ENCODE measurements around the gene PCDHA6.
"Not testable (repeated sequence)": the region's sequence is repeated elsewhere in the genome, so short reads cannot be mapped to it uniquely, and the experiment has no call there.

PCDHA6 gene

DNA sequence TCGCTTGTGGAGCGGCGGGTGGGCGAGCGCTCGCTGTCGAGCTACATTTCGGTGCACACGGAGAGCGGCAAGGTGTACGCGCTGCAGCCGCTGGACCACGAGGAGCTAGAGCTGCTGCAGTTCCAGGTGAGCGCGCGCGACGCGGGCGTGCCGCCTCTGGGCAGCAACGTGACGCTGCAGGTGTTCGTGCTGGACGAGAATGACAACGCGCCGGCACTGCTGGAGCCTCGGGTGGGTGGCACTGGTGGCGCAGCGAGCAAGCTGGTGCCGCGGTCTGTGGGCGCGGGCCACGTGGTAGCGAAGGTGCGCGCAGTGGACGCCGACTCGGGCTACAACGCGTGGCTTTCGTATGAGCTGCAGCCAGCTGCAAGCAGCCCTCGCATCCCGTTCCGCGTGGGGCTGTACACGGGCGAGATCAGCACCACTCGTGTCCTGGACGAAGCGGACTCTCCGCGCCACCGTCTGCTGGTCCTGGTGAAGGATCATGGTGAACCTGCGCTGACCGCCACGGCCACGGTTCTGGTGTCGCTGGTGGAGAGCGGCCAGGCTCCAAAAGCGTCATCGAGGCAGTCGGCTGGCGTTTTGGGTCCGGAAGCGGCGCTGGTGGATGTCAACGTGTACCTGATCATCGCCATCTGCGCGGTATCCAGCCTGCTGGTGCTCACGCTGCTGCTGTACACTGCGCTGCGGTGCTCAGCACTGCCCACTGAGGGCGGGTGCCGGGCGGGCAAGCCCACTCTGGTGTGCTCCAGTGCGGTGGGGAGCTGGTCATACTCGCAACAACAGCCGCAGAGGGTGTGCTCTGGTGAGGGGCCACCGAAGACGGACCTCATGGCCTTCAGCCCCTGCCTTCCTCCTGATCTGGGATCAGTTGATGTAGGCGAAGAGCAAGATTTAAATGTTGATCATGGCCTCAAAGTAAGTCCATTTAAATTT lies 15.3 kb downstream of the PCDHA6 start:
- no peaks in the 10 kb centered on the region for H3K36me3 ChIP-seq (ENCODE audit: control insufficient read depth in 2 of 2, insufficient read depth in 2 of 2, low read length in 2 of 2)
- no peak overlapping the region for H3K9ac ChIP-seq (ENCODE audit: low read length in 2 of 2)
- H3K4me3 ChIP-seq (ENCODE audit: low read length in 2 of 2), result no peak overlapping the region
- peaks cover 0 to 7% of the 10 kb centered on the region in 2 donors for H3K27me3 ChIP-seq (ENCODE audit: control insufficient read depth in 1 of 2, insufficient read depth in 2 of 2, low read length in 2 of 2)
- H3K4me1 ChIP-seq (ENCODE audit: control insufficient read depth, insufficient read depth, low read length), result no peaks in the 10 kb centered on the region
- H3K27ac ChIP-seq (ENCODE audit: low read length), result no peak overlapping the region
- peaks cover 0 to 14% of the 10 kb centered on the region in 2 donors for H3K9me3 ChIP-seq (ENCODE audit: control insufficient read depth in 2 of 2, low read length in 2 of 2)

DNA sequence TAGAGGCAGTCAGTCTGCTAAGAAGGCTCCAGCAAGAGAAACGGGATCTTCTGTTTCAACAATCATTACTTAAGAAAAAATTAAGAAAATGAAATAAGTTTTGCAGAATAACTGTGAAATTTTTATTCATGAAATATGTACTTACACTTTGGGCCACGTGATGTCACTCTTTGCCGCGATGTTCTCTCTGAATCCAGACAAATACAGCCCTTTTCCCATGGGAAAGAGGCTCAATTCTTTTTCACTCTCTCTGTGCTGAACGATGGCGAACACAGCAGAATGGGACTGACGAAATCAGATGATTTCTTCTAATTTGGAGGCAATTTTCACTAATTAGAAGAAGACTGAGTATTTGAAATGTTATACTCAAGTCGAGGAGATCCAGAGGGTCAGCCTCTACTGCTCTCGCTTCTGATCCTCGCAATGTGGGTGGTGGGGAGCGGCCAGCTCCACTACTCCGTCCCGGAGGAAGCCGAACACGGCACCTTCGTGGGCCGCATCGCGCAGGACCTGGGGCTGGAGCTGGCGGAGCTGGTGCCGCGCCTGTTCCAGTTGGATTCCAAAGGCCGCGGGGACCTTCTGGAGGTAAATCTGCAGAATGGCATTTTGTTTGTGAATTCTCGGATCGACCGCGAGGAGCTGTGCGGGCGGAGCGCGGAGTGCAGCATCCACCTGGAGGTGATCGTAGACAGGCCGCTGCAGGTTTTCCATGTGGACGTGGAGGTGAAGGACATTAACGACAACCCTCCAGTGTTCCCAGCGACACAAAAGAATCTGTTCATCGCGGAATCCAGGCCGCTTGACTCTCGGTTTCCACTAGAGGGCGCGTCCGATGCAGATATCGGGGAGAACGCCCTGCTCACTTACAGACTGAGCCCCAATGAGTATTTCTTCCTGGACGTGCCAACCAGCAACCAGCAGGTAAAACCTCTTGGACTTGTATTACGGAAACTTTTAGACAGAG lies 20.7 kb downstream of the PCDHA6 start, which contains the start of gene PCDHA9:
Gene PCDHA9 (plus strand): TSS at position 244 of the 964 bp plus-strand sequence. CDS start 114 bp downstream, at position 358.
- Histone ChIP-seq H3K27me3 (ENCODE audit: control insufficient read depth in 1 of 2, insufficient read depth in 2 of 2, low read length in 2 of 2) (peaks cover 0 to 25% of the 10 kb centered on the region in 2 donors), H3K9me3 (ENCODE audit: control insufficient read depth in 2 of 2, low read length in 2 of 2) (peaks cover 0 to 11% of the 10 kb centered on the region in 2 donors)
- H3K36me3 ChIP-seq (ENCODE audit: control insufficient read depth in 2 of 2, insufficient read depth in 2 of 2, low read length in 2 of 2); H3K4me1 ChIP-seq (ENCODE audit: control insufficient read depth, insufficient read depth, low read length); H3K27ac ChIP-seq (ENCODE audit: low read length); H3K4me3 ChIP-seq (ENCODE audit: low read length in 2 of 2); H3K9ac ChIP-seq (ENCODE audit: low read length in 2 of 2): not testable (repeated sequence)

DNA sequence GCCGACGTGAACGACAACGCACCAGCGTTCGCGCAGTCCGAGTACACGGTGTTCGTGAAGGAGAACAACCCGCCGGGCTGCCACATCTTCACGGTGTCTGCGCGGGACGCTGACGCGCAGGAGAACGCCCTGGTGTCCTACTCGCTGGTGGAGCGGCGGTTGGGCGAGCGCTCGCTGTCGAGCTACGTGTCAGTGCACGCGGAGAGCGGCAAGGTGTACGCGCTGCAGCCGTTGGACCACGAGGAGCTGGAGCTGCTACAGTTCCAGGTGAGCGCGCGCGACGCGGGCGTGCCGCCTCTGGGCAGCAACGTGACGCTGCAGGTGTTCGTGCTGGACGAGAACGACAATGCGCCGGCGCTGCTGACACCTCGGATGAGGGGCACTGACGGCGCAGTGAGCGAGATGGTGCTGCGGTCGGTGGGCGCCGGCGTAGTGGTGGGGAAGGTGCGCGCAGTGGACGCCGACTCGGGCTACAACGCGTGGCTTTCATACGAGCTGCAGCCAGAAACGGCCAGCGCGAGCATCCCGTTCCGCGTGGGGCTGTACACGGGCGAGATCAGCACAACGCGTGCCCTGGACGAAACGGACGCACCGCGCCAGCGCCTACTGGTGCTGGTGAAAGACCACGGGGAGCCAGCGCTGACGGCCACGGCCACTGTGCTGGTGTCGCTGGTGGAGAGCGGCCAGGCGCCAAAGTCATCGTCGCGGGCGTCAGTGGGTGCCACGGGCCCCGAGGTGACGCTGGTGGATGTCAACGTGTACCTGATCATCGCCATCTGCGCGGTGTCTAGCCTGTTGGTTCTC lies 22.3 kb downstream of the PCDHA6 start:
- H3K4me3 ChIP-seq (ENCODE audit: low read length in 2 of 2); H3K27ac ChIP-seq (ENCODE audit: low read length); H3K9ac ChIP-seq (ENCODE audit: low read length in 2 of 2); H3K4me1 ChIP-seq (ENCODE audit: control insufficient read depth, insufficient read depth, low read length); H3K36me3 ChIP-seq (ENCODE audit: control insufficient read depth in 2 of 2, insufficient read depth in 2 of 2, low read length in 2 of 2): not testable (repeated sequence)
- Histone ChIP-seq H3K9me3 (ENCODE audit: control insufficient read depth in 2 of 2, low read length in 2 of 2) (peaks cover 0 to 10% of the 10 kb centered on the region in 2 donors), H3K27me3 (ENCODE audit: control insufficient read depth in 1 of 2, insufficient read depth in 2 of 2, low read length in 2 of 2) (peaks cover 0 to 25% of the 10 kb centered on the region in 2 donors)

DNA sequence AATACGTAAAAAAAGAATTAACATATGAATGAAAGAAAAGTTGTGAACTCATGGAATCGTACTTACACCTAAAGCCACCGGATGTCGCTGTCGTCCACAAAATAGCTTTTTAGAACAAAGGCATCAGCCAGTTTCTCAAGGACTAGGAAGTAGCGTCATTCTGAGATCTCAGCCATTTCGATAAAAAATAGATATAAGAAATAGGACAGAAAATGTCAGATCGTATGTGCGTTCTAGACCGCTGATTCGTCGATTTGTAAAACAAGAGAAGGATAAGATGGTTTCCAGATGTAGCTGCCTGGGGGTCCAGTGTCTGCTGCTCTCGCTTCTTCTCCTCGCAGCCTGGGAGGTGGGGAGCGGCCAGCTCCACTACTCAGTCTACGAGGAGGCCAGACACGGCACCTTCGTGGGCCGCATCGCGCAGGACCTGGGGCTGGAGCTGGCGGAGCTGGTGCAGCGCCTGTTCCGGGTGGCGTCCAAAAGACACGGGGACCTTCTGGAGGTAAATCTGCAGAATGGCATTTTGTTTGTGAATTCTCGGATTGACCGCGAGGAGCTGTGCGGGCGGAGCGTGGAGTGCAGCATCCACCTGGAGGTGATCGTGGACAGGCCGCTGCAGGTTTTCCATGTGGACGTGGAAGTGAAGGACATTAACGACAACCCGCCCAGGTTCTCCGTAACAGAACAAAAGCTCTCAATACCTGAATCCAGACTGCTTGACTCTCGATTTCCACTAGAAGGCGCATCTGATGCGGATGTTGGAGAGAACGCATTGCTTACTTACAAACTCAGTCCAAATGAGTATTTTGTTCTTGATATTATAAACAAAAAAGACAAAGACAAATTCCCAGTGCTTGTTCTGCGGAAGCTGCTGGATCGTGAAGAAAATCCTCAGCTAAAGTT lies 28.3 kb downstream of the PCDHA6 start, which contains the start of gene PCDHA10:
Gene PCDHA10 (plus strand): TSS at position 126 of the 903 bp plus-strand sequence. CDS start 152 bp downstream, at position 278.
- H3K9ac ChIP-seq (ENCODE audit: low read length in 2 of 2), result no peak within 1 kb of the TSS
- peaks cover 2 to 22% of the 10 kb centered on the region in 2 donors for H3K9me3 ChIP-seq (ENCODE audit: control insufficient read depth in 2 of 2, low read length in 2 of 2)
- H3K27me3 ChIP-seq (ENCODE audit: control insufficient read depth in 1 of 2, insufficient read depth in 2 of 2, low read length in 2 of 2), result peaks cover 2 to 15% of the 10 kb centered on the region in 2 donors
- no peak within 1 kb of the TSS for H3K4me3 ChIP-seq (ENCODE audit: low read length in 2 of 2)
- no peak within 1 kb of the TSS for H3K27ac ChIP-seq (ENCODE audit: low read length)
- H3K4me1 ChIP-seq (ENCODE audit: control insufficient read depth, insufficient read depth, low read length), result no peaks in the 10 kb centered on the region
- H3K36me3 ChIP-seq (ENCODE audit: control insufficient read depth in 2 of 2, insufficient read depth in 2 of 2, low read length in 2 of 2), result no peaks in the 10 kb centered on the region

DNA sequence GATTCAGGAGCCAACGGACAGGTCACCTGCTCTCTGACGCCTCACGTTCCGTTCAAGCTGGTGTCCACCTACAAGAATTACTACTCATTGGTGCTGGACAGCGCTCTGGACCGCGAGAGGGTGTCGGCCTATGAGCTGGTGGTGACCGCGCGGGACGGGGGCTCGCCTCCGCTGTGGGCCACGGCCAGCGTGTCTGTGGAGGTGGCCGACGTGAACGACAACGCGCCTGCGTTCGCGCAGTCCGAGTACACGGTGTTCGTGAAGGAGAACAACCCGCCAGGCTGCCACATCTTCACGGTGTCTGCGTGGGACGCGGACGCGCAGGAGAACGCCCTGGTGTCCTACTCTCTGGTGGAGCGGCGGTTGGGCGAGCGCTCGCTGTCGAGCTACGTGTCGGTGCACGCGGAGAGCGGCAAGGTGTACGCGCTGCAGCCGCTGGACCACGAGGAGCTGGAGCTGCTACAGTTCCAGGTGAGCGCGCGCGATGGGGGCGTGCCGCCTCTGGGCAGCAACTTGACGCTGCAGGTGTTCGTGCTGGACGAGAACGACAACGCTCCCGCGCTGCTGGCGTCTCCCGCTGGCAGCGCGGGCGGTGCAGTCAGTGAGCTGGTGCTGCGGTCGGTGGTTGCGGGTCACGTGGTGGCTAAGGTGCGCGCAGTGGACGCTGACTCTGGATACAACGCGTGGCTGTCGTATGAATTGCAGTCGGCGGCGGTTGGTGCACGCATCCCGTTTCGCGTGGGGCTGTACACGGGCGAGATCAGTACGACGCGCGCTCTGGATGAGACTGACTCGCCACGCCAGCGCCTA lies 29.6 kb downstream of the PCDHA6 start:
- Histone ChIP-seq H3K9me3 (ENCODE audit: control insufficient read depth in 2 of 2, low read length in 2 of 2) (peaks cover 11 to 36% of the 10 kb centered on the region in 2 donors), H3K27me3 (ENCODE audit: control insufficient read depth in 1 of 2, insufficient read depth in 2 of 2, low read length in 2 of 2) (peaks cover 7 to 15% of the 10 kb centered on the region in 2 donors), H3K4me1 (ENCODE audit: control insufficient read depth, insufficient read depth, low read length) (no peaks in the 10 kb centered on the region), H3K27ac (ENCODE audit: low read length) (no peak overlapping the region), H3K4me3 (ENCODE audit: low read length in 2 of 2) (no peak overlapping the region), H3K9ac (ENCODE audit: low read length in 2 of 2) (no peak overlapping the region), H3K36me3 (ENCODE audit: control insufficient read depth in 2 of 2, insufficient read depth in 2 of 2, low read length in 2 of 2) (no peaks in the 10 kb centered on the region)

DNA sequence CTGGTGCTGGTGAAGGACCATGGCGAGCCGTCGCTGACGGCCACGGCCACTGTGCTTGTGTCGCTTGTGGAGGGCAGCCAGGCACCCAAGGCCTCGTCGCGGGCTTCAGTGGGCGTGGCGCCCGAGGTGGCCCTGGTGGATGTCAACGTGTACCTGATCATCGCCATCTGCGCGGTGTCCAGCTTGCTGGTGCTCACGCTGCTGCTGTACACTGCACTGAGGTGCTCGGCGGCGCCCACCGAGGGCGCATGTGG lies 30.2 kb downstream of the PCDHA6 start:
- peaks cover 7 to 16% of the 10 kb centered on the region in 2 donors for H3K27me3 ChIP-seq (ENCODE audit: control insufficient read depth in 1 of 2, insufficient read depth in 2 of 2, low read length in 2 of 2)
- no peaks in the 10 kb centered on the region for H3K4me1 ChIP-seq (ENCODE audit: control insufficient read depth, insufficient read depth, low read length)
- H3K27ac ChIP-seq (ENCODE audit: low read length), result no peak overlapping the region
- H3K36me3 ChIP-seq (ENCODE audit: control insufficient read depth in 2 of 2, insufficient read depth in 2 of 2, low read length in 2 of 2), result no peaks in the 10 kb centered on the region
- H3K9ac ChIP-seq (ENCODE audit: low read length in 2 of 2), result no peak overlapping the region
- H3K9me3 ChIP-seq (ENCODE audit: control insufficient read depth in 2 of 2, low read length in 2 of 2), result peaks cover 11 to 41% of the 10 kb centered on the region in 2 donors
- H3K4me3 ChIP-seq (ENCODE audit: low read length in 2 of 2), result no peak overlapping the region

DNA sequence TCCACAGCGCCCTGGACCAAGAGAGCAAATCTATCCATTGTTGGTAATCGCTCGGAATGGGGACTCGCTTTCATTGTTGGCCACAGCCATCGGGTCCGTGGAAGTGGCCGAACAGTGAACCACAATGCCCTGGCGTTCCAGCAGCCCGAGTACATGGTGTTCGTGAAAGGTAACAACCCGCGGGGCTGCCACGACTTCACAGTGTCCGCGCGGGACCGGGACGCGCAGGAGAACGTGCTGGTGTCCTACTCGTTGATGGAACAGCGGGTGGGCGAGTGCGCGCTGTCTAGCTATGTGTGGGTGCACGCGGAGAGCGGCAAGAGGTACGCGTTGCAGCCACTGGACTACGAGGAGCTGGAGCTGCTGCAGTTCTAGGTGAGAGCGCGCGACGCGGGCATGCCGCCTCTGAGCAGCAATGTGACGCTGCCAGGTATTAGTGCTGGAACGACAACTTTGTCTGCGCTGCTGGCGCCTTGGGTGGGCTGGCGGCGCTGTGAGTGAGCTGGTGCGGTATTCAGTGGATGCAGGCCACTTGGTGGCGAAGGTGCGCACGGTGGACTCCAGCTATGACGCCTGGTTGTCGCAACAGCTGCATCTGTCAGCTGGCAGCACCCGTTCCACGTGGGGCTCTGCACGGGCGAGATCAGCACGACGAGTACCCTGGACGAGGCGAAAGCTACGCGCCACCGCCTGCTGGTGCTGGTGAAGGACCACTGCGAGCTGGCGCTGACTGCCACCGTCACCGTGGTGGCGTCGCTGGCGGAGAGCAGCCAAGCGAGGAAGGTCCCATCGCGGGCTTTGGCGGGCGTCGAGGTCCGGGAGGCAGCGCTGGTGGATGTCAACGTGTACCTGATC lies 34.9 kb downstream of the PCDHA6 start:
- H3K4me1 ChIP-seq (ENCODE audit: control insufficient read depth, insufficient read depth, low read length), result no peaks in the 10 kb centered on the region
- no peak overlapping the region for H3K9ac ChIP-seq (ENCODE audit: low read length in 2 of 2)
- H3K27me3 ChIP-seq (ENCODE audit: control insufficient read depth in 1 of 2, insufficient read depth in 2 of 2, low read length in 2 of 2), result peaks cover 5 to 6% of the 10 kb centered on the region in 2 donors
- H3K9me3 ChIP-seq (ENCODE audit: control insufficient read depth in 2 of 2, low read length in 2 of 2), result peaks cover 9 to 30% of the 10 kb centered on the region in 2 donors
- no peaks in the 10 kb centered on the region for H3K36me3 ChIP-seq (ENCODE audit: control insufficient read depth in 2 of 2, insufficient read depth in 2 of 2, low read length in 2 of 2)
- H3K27ac ChIP-seq (ENCODE audit: low read length), result no peak overlapping the region
- no peak overlapping the region for H3K4me3 ChIP-seq (ENCODE audit: low read length in 2 of 2)

DNA sequence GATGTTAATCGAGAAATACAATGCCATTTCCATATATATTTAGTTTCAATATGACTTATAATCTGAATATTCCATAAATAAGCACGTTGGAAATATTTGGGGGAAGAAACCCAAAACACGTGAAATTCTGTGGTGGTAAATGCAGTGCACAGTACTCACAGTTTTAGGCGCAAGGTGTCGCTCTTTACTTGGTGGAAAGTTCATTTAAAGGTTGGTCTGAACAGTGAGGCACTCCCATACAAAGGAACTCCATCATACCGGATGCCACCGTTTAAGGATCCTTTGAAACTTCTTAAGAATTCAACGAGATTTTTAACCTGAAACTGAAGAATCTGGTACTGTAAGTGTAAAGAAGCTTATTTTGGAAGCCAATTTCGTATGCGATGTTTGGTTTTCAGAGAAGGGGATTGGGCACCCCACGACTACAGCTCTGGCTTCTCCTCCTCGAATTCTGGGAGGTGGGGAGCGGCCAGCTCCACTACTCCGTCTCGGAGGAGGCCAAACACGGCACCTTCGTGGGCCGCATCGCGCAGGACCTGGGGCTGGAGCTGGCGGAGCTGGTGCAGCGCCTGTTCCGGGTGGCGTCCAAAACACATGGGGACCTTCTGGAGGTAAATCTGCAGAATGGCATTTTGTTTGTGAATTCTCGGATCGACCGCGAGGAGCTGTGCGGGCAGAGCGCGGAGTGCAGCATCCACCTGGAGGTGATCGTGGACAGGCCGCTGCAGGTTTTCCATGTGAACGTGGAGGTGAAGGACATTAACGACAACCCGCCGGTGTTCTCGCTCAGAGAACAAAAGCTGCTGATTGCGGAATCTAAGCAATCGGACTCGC lies 41.2 kb downstream of the PCDHA6 start, which contains the start of gene PCDHA11:
Gene PCDHA11 (plus strand): TSS at position 237 of the 834 bp plus-strand sequence. CDS start 147 bp downstream, at position 384.
- Histone ChIP-seq H3K4me3 (ENCODE audit: low read length in 2 of 2) (no peak within 1 kb of the TSS), H3K9me3 (ENCODE audit: control insufficient read depth in 2 of 2, low read length in 2 of 2) (peaks cover 8 to 21% of the 10 kb centered on the region in 2 donors), H3K27me3 (ENCODE audit: control insufficient read depth in 1 of 2, insufficient read depth in 2 of 2, low read length in 2 of 2) (peaks cover 4 to 24% of the 10 kb centered on the region in 2 donors), H3K27ac (ENCODE audit: low read length) (no peak within 1 kb of the TSS), H3K4me1 (ENCODE audit: control insufficient read depth, insufficient read depth, low read length) (no peaks in the 10 kb centered on the region), H3K9ac (ENCODE audit: low read length in 2 of 2) (no peak within 1 kb of the TSS), H3K36me3 (ENCODE audit: control insufficient read depth in 2 of 2, insufficient read depth in 2 of 2, low read length in 2 of 2) (no peaks in the 10 kb centered on the region)

Measured in stomach smooth muscle (tissue), 2 donors.